Bronchial epithelial cell (primary cell): ENCODE results near the gene CLEC2D. TPM values are rescaled to one million over a fixed set of nuclear protein-coding genes. Genes with fewer than 3 reads are reported as not detected.
A peak's percentile ranks its signal among the peaks of the same experiment; 100 is the strongest.
"Not testable (repeated sequence)": the region's sequence is repeated elsewhere in the genome, so short reads cannot be mapped to it uniquely, and the experiment has no call there.

ENCODE experiments used
- DNase-seq: peaks from one replicate; pipeline ENCODE4 v3.0.0-alpha.2; 2010; ENCODE audit warnings: low read depth
- FAIRE-seq: peaks from 2 replicates; lab custom pipeline; 2011; peaks lifted over from hg19 to GRCh38; lab: Jason Lieb, UNC
- H3K27me3 ChIP-seq: 2 replicates; pipeline ENCODE4 v1.5.1; 2011; ENCODE audit warnings: low read length; ENCODE audit not compliant: control insufficient read depth, insufficient read depth
- H3K36me3 ChIP-seq: 2 replicates; pipeline ENCODE4 v1.5.1; 2011; ENCODE audit warnings: low read length; ENCODE audit not compliant: control insufficient read depth, insufficient read depth
- H3K4me3 ChIP-seq: 2 replicates; pipeline ENCODE4 v1.5.1; 2011; ENCODE audit warnings: mild to moderate bottlenecking, low read depth, low read length, control low read depth
- total RNA-seq: library from RNA; depleted of rRNA; stranded (reverse); fragments of >200 nt; gene quantifications from 2 replicates; pipeline ENCODE4 v1.2.1, GENCODE V29; 2014
- TF ChIP-seq, protein P1 (sequence below): IDR thresholded peaks from 2 replicates; pipeline ENCODE4 v1.5.1; 2011; ENCODE audit warnings: mild to moderate bottlenecking, moderate library complexity, low read length, control low read depth, inconsistent platforms; ENCODE audit not compliant: insufficient read depth, severe bottlenecking

CLEC2D gene
- total RNA-seq, 1 donor from 2014 or later: 2.6 TPM

DNA sequence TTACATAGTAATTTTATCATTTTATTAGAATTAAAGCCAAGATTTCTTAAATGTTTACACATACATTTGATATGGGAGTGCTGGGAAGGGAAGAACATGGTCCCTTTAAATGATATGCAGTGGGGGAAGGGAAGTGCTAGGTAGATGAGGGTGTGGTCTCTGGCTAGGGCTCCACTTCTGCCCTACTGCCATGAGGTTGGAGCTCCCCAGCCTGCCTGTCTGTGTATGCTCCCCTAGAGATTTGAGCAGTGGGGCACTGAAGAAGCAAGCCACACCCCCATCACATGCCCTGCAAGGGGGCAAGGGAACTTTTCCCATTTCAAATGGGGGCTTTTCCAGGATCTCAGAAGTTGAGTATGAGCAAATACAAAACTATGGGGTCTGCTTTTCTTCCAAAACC is 37.8 kb downstream of the CLEC2D start:
- Histone ChIP-seq H3K36me3 (no peaks in the 10 kb centered on the region), H3K4me3 (no peak overlapping the region), H3K27me3 (no peaks in the 10 kb centered on the region)
- TF ChIP-seq, protein P1, sequence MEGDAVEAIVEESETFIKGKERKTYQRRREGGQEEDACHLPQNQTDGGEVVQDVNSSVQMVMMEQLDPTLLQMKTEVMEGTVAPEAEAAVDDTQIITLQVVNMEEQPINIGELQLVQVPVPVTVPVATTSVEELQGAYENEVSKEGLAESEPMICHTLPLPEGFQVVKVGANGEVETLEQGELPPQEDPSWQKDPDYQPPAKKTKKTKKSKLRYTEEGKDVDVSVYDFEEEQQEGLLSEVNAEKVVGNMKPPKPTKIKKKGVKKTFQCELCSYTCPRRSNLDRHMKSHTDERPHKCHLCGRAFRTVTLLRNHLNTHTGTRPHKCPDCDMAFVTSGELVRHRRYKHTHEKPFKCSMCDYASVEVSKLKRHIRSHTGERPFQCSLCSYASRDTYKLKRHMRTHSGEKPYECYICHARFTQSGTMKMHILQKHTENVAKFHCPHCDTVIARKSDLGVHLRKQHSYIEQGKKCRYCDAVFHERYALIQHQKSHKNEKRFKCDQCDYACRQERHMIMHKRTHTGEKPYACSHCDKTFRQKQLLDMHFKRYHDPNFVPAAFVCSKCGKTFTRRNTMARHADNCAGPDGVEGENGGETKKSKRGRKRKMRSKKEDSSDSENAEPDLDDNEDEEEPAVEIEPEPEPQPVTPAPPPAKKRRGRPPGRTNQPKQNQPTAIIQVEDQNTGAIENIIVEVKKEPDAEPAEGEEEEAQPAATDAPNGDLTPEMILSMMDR: no peak
- DNase-seq (no peak), FAIRE-seq (no peak)

DNA sequence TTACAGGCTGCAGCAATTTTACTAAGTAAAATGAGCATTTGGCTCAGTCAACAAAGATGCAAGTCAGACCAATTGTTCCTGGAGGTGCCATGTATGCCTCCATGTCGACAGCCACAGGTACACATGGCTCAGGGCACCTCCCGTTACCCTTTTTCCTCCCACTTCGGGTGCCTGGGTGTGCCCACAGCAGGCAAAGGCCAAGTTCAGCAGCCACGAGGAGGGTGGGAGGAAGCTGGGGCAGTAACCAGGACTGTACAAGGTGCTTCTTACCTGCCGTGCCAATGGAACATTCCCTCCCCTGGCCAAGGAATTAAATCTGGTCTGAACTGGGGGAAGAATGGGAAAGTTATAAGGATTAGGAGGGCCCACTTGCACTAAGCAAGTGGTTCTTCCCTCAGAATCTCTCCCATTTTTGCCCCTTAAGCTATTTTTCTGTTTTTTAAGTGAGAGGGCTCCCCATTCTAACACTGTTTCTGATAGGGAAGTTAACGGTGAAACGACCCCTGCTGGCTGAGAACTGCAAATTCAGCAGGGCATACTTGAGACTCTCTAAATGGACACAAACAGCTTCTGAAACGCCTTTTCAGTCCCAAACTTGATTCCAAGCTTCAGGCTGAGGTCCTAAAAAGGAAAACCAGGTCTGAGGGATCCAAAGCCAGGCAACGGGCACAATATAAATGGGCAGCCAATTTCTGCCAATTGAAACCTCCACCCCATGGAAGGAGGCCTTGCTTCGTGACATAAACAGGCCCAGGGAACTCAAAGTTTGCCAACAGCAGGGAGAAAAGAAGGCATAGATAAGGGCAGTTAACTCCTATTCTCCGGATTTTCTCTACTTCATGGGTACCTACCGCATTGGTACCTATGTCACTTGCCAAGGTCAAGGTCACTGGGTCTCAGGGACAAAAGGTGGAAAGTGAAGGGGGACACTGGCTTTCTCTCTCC is 38.6 kb downstream of the CLEC2D start:
- Histone ChIP-seq H3K4me3 (no peak overlapping the region), H3K36me3 (no peaks in the 10 kb centered on the region), H3K27me3 (no peaks in the 10 kb centered on the region)
- DNase-seq (peak; percentile 51), FAIRE-seq (peak; percentile 58)
- TF ChIP-seq, protein P1: peak; percentile 83

DNA sequence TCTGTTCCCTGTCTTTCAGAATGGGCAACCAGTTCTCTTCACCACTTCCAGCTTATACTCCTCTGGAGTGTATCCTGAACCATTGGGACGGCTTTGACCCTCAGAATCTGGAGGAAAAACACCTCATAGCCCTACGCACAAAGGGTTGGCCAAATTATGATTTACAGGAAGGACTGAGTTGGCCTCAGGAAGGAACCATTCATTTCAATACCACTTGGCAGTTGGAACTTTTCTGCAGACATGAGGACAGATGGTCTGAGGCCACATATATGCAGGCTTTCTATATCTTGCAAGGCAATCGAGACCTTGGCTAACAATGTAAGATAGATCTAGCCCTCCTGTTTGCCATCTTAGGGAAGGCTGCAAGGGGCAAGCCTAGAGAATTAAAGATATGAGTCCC is 39.3 kb downstream of the CLEC2D start:
- Histone ChIP-seq H3K27me3 (no peaks in the 10 kb centered on the region), H3K4me3 (no peak overlapping the region), H3K36me3 (no peaks in the 10 kb centered on the region)
- TF ChIP-seq, protein P1: no peak
- no peak for FAIRE-seq
- DNase-seq: no peak

DNA sequence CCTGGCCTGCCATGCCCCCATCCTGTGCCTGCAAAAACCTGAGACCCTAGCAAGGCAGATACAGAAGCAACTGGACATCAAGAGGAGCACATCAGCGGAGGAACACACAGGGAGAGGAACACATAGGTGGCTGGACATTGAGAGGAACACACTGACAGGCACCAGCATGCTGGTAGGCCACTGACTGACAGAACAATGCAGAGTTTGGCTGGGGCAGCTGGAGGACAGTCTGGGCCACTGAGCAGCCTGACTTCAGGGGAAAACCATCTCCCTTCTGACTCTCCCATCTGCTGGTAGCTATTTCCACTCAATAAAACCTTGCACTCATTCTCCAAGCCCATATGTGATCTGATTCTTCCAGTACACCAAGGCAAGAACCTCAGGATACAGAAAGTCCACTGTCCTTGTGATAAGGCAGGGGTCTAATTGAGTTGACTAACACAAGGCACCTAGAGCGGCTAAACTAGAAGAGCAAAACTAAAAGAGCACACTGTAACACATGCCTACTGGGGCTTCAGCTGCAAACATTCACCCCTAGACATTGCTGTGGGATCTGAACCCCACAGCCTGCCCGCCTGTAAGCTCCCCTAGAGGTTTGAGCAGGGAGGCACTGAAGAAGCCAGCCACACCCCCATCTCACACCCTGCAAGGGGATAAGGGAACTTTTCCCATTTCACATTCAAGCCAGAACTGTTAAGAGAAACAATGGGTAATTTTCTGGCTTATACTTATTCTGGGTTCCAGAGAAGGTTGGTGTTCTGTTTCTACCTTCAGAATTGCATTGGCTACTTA is 41.3 kb downstream of the CLEC2D start:
- no peak overlapping the region for H3K4me3 ChIP-seq
- FAIRE-seq (no peak), DNase-seq (no peak)
- no peaks in the 10 kb centered on the region for H3K27me3 ChIP-seq
- no peaks in the 10 kb centered on the region for H3K36me3 ChIP-seq
- TF ChIP-seq, protein P1: no peak

DNA sequence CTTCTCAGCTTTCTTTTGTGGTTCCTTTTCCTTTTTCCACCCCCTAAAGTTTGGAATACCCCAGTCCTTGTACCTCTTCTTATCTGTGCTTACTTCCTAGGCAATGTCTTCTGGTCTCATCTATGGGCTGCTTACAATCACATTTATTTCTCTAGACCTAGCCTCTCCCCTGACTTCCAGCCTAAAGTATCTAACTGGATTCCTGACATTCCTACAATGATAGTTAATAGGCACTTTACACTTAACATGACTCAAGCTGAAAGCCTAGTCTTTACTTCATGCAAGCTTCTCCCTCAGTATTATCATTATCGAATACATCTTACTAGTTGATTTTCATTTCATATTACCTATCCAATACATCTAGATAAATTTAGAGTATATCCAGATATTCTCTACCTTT is 42.2 kb downstream of the CLEC2D start:
- no peaks in the 10 kb centered on the region for H3K36me3 ChIP-seq
- TF ChIP-seq, protein P1: no peak
- no peak for DNase-seq
- H3K27me3 ChIP-seq: no peaks in the 10 kb centered on the region
- no peak for FAIRE-seq
- no peak overlapping the region for H3K4me3 ChIP-seq

DNA sequence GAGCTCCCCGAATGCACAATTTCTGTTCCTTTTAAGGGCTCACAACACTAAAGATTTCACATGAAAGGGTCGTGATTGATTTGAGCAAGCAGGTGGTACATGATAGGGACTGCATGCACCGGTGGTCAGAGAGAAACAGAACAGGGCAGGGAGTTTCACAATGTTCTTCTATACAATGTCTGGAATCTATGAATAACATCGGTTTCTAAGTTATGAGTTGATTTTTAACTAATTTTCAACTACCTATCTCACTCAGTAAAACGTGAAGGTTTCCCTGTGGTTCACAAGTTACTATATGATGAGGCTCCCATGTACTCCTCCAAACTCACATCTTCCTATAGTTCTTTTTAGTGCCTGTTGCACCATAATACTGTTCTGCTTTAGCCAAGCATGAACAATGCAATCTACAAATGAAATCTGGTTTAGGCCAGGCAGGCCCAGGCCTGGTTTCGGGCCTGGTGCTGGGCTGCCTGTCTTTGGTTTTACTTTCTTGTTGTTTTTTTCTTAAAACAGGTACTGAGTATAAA is 43.6 kb downstream of the CLEC2D start:
- not testable (repeated sequence) for H3K27me3 ChIP-seq, H3K36me3 ChIP-seq, DNase-seq, H3K4me3 ChIP-seq, FAIRE-seq
